AML-193 (cell line): ENCODE results near the gene ATP2B3.

ENCODE experiments used
- DNase-seq, 2 experiments: peaks; one replicate each; lab custom pipeline; 2025; lab: John Stamatoyannopoulos, UW

The ATP2B3 gene

GRCh38 chrX:153517423-153517822 lies at the start of gene ATP2B3:
TSS of gene ATP2B3 (plus strand) at chrX:153517642. CDS start at chrX:153536248, 18,606 bp downstream.
- no peak for DNase-seq

- DNase-seq: no peak
Observed at GRCh38 chrX:153468008-153468580, 49.3 kb upstream of the ATP2B3 start.

- DNase-seq: peak; percentile 3 to 13
Observed at GRCh38 chrX:153469811-153470410, 47.5 kb upstream of the ATP2B3 start.

- DNase-seq: peak; percentile 69 to 70
Observed at GRCh38 chrX:153470411-153471363, 46.8 kb upstream of the ATP2B3 start, which contains the start of gene HAUS7. TSS of gene HAUS7 (minus strand) at chrX:153470576. CDS start at chrX:153470557, 19 bp downstream.

GRCh38 chrX:153471663-153472280 lies 45.7 kb upstream of the ATP2B3 start:
- no peak for DNase-seq

GRCh38 chrX:153473126-153473525 lies 44.3 kb upstream of the ATP2B3 start:
- DNase-seq: no peak

GRCh38 chrX:153474266-153474665 lies 43.2 kb upstream of the ATP2B3 start:
- DNase-seq: no peak

- no peak for DNase-seq
Observed at GRCh38 chrX:153474718-153475117, 42.7 kb upstream of the ATP2B3 start.

GRCh38 chrX:153475271-153475670 lies 42.2 kb upstream of the ATP2B3 start:
- no peak for DNase-seq

- no peak for DNase-seq
Observed at GRCh38 chrX:153475751-153476281, 41.6 kb upstream of the ATP2B3 start.

GRCh38 chrX:153476666-153477363 lies 40.6 kb upstream of the ATP2B3 start:
- no peak for DNase-seq

- no peak for DNase-seq
Observed at GRCh38 chrX:153477364-153477857, 40.0 kb upstream of the ATP2B3 start.

- no peak for DNase-seq
Observed at GRCh38 chrX:153477901-153478300, 39.5 kb upstream of the ATP2B3 start.

- no peak for DNase-seq
Observed at GRCh38 chrX:153478746-153479145, 38.7 kb upstream of the ATP2B3 start.

- no peak for DNase-seq
Observed at GRCh38 chrX:153481043-153481442, 36.4 kb upstream of the ATP2B3 start.

GRCh38 chrX:153482376-153483015 lies 34.9 kb upstream of the ATP2B3 start:
- no peak for DNase-seq

GRCh38 chrX:153485396-153486080 lies 31.9 kb upstream of the ATP2B3 start:
- no peak for DNase-seq

GRCh38 chrX:153486171-153486570 lies 31.3 kb upstream of the ATP2B3 start:
- no peak for DNase-seq

GRCh38 chrX:153487590-153488071 lies 29.8 kb upstream of the ATP2B3 start:
- no peak for DNase-seq
